ENCODE data around the gene FXYD7.

DNA sequence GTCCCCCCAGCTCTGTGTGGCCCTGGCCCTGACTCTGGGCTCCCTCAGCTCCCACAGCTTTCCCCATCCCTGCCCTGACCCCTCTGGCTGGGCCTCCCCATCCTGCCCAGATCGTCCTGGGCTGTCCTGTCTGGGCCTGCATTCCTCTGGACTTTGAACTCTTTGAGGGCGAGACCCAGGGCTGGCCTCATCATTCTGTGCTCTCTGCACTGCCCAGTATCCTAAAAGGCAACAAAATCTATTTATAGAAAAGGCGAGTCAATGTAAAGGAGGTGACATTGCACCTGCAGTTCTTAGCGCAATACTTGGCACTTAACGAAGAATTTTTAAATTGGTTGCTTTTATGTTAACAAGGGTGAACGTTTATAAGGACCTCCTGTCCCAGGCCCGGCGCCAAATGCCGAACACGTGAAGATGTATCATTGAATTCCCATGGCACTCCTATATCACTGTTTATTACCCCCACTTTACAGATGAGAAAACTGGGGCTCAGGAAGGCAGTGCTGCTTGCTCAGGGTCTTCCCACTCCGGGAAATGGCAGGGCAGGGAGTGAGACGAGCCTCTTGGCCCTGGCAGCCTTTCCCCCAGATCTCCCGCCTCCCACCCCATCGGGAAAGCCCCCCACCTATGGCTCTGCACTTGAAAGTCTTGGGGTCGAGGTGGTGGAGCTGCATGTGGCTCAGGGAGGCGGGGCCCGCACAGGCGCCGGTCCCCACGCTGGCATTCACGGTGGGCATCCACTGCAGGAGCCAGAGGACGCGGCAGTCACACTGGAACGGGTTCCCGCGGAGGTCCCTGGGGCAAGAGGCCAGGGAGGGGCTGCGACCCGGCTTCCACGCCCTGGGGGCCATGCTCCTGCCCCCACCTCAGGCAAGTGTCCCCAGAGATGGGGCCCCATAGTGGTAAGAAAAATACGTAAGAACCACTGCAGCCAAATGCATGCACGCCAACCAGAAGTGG, 12.0 kb upstream of the FXYD7 start:
- TF ChIP-seq, protein P1, sequence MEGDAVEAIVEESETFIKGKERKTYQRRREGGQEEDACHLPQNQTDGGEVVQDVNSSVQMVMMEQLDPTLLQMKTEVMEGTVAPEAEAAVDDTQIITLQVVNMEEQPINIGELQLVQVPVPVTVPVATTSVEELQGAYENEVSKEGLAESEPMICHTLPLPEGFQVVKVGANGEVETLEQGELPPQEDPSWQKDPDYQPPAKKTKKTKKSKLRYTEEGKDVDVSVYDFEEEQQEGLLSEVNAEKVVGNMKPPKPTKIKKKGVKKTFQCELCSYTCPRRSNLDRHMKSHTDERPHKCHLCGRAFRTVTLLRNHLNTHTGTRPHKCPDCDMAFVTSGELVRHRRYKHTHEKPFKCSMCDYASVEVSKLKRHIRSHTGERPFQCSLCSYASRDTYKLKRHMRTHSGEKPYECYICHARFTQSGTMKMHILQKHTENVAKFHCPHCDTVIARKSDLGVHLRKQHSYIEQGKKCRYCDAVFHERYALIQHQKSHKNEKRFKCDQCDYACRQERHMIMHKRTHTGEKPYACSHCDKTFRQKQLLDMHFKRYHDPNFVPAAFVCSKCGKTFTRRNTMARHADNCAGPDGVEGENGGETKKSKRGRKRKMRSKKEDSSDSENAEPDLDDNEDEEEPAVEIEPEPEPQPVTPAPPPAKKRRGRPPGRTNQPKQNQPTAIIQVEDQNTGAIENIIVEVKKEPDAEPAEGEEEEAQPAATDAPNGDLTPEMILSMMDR (IDR thresholded peaks at IDR 0.05), result no peak
- no peak for TF ChIP-seq ZFX (IDR thresholded peaks at IDR 0.05; ENCODE audit: borderline replicate concordance)

Data from 22Rv1 (cell line).